ENCODE data around the gene ZNF582.

Gene ZNF582

DNA sequence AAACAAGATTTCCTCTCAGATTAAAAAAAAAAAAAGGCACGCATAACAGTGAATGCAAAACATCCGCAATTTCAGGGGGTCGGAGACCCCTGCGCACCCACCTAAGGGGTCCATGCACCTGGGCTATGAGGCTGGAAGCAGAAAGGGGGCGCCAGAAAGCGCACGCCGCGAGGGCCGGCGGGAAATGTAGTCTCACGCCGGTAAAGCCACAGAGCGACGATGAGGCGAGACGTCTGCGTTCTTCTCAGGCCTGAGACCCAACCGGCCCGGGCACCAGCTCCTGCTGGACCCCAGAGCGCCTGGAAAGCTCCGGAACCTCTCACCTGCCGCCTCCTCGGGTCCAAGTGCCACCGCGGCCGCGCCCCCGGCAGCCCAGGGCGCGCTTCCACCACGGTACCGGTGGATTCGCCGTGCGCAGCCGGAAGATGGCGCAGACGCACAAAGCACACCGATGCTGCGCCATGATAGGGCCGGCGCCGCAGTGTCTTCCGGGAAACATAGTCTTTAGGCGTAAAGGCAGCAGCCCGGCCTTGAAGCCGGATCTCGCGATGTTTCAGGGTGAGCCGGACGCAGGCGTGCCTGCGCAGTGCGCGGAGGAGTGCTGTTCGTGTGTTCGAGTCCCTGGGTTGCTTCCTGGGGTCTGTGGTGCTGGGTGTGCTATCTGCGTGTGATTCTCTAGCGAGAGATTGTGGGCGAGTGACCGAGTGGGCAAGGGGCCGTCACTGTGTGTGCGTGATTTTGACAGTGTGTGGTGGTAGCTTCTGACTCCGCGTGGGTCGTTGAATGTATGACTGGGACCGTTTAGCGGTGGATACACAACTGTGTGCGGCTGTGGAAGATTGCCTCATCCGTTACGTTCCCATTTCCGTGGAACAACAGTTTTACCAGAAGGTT is at the start of gene ZNF582:
TSS of gene ZNF582 (minus strand) at position 416 of the 894 bp plus-strand sequence. CDS start 1,782 bp downstream, outside the sequence.
- peak; percentile 96 for DNase-seq

DNA sequence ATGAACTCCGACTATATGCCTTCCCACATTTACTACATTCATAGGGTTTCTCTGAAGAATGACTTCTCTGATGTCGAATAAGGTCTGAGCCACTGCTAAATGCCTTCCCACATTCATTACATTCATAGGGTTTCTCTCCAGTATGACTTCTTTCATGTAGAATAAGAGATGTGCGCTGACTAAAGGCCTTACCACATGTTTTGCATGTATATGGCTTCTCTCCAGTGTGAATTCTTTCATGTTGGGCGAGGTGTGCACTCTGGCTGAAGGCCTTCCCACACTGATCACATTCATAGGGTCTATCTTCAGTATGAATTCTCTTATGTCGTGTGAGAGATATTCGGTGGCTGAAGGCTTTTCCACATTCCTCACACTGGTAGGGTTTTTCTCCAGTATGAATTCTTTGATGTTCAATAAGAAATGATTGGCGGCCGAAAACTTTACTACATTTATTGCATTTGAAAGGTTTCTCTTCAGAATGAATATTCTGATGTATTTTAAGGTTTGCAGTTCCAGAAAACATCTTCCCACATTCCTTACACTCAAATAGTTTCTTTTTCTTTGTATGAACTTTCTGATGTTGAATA is 48.0 kb upstream of the ZNF582 start:
- DNase-seq, result no peak

DNA sequence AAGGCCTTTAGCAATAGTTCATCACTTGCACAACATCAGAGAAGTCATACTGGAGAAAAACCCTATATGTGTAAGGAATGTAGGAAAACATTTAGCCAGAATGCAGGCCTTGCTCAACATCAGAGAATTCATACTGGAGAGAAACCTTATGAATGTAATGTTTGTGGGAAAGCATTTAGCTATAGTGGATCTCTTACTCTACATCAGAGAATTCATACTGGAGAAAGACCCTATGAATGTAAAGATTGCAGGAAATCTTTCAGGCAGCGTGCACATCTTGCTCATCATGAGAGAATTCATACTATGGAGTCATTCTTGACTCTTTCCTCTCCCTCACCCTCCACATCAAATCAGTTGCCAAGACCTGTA is 30.6 kb upstream of the ZNF582 start:
- DNase-seq, result no peak

DNA sequence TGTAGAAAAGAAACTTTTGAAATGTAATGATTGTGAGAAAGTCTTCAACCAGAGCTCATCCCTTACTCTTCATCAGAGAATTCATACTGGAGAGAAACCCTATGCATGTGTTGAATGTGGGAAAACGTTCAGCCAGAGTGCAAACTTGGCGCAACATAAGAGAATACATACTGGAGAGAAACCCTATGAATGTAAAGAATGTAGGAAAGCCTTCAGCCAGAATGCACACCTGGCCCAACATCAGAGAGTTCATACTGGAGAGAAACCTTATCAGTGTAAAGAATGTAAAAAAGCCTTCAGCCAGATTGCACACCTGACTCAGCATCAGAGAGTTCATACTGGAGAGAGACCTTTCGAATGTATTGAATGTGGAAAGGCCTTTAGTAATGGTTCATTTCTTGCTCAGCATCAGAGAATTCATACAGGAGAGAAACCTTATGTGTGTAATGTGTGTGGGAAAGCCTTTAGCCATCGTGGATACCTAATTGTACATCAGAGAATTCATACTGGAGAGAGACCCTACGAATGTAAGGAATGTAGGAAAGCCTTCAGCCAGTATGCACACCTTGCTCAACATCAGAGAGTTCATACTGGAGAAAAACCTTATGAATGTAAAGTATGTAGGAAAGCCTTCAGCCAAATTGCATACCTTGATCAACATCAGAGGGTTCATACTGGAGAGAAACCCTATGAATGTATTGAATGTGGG is 30.1 kb upstream of the ZNF582 start:
- no peak for DNase-seq

DNA sequence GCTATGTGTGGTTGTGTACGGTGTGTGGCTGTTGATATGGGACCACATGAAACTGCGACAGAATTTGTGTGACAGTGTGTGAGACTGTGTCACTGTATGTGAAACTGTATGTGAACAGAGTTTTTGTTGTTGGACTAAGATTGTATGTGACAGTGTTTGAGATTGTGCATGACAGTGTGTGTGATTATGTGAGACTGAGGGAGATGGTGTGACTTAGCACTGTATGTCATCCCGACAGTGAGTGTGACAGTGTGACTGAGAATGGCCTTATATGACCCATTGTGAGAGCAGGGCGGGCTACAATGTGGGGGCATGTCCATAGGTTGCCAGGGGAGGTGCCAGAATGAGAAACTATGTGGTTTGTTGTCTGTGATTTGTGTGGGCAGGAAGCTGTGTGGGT is 11.7 kb upstream of the ZNF582 start:
- no peak for DNase-seq

DNA sequence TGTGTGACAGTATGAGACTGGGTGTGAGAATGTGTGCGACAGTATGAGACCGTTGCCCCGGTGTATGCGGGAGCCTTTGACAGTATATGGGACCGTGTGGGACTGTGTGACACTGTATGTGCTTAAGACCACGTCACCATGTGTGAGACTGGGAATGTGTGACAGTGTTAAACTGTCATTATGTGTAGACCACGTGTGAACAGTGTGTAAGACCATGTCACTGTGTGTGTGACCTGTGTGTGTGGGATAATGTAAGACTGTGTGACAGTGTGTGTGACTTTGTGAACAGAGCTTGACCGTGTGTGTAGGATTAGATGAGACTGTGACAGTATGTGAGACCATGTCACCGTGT is 11.3 kb upstream of the ZNF582 start:
- no peak for DNase-seq

DNA sequence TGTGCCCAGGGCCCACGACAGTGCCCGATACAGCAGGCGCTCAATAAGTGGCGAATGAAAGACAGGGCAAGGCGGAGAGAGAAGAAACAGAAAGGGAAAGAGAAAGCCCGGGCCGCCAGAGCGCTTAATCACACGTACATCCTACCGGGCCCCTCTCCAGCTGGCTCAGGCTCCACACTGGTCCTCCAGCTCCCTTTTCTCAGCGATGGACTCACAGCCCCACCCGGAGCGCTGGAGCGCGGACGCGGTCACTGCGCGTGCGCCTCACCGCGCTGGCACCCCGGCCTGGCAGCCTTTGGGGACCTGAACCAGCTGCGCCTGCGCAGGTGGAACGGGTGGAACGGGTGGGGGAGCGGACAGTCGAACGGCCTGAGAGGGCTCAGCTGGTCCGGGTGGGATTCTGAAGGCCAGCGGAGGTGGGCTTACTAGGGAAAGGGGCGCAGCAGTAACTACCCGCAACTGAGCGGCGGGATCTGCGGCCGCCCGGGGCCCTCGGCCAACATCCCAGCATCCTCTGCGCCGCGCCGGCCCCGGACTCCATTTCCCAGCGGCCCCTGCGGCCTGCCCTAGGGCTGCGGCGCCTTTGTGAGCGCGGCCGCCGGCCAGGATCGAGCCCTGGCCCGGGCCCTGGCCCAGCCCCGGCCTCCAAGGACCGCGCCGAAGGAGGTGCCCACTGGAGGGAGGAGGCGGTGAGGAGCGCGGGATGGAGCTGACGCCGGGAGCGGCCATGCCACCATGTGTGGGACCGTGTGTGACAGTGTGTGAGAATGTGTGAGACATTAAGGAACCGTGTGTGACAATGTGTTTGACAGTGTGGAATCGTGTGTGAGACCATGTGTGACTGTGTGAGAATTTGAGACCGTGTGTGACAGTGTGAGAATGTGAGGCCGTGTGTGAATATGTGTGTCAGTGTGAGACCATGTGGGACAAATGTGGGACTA is 10.7 kb upstream of the ZNF582 start, which contains the start of gene ZNF583:
TSS of gene ZNF583 (plus strand) at position 569 of the 941 bp plus-strand sequence. CDS start 2,783 bp downstream, outside the sequence.
- DNase-seq, result peak; percentile 98

DNA sequence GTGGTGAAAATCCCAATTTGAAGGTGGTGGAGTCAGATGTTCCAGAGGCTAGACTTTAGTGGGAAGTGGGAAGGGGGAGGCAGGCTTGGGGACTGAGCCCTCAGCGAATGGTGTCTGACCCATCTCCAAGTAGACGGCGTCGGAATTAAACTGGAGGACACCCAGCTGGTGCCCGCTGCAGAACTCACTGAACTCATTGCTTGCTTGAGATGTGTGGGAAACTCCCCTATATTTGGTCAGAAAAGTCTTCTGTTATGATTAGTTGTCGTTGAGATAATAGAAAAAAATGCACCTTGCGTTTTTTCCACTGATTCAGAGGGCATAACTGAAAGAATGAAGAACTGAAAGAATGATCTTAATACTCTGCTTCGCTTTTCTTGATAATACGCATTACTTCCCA is 9.9 kb upstream of the ZNF582 start:
- no peak for DNase-seq

DNA sequence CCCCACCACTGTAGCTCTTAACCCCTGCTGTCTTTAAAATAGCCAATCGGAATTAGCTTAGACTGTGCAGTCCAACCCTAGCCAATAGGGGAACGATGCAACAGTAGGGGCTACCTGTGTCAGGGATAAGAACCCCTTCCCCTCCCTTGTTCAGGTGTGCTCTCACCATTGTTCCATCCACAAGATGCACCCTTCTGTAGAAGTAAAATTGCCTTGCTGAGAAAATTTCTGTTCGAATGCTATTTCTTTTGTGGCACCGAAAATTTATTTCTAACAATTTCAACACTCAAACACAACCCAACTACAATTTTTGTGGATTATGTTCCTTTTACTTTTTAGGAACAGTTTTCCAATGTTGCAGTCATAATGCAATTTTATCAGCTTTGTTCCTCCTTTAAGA is 7.2 kb upstream of the ZNF582 start:
- DNase-seq, result no peak

DNA sequence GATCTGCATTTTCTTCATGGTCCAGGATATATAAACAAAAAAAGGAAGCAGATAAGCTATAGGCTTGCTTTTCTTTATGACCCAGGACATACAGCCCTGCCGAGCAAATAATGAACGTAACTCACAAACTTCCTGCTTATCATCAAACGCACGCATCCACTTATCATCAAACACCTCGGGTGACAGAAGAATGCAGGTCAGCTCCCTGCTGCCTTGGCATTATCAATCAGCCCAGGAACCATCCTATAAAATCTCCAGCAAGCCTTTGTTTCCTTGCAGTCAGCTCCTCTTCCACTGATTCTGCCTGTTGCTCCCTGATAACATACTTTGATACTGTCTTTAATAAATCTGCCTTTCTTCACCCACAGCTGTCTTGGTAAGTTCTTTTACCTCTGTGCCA is 5.5 kb upstream of the ZNF582 start:
- no peak for DNase-seq

DNA sequence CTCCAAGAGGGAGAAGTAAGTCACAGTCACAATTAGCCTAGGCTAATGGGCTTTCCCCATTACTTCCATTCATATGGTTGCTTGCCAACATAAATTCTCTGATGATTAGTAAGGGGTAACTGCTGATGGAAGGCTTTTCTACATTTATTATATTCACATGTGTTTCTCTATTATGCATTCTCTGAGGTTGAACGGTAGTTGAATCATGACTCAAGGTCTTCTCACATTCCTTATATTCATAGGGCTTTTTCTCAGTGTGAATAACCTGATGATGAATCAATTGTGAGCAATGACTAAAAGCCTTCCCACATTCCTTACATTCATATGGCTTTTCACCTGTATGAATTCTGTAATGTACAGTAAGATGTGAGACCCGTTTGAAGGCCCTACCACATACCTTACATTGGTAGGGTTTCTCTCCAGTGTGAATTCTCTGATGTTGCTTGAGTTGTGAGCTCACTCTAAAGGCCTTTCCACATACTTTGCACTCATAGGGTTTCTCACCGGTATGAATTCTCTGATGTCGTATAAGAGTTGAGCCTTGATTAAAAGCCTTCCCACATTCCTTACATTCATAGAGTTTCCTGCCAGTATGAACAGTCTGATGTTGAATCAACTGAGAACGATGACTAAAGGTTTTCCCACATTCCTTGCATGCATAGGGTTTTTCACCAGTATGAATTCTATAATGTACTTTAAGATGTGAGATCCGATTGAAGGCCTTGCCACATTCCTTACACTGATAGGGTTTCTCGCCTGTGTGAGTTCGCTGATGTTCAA is 9.3 kb downstream of the ZNF582 start:
- DNase-seq, result no peak

DNA sequence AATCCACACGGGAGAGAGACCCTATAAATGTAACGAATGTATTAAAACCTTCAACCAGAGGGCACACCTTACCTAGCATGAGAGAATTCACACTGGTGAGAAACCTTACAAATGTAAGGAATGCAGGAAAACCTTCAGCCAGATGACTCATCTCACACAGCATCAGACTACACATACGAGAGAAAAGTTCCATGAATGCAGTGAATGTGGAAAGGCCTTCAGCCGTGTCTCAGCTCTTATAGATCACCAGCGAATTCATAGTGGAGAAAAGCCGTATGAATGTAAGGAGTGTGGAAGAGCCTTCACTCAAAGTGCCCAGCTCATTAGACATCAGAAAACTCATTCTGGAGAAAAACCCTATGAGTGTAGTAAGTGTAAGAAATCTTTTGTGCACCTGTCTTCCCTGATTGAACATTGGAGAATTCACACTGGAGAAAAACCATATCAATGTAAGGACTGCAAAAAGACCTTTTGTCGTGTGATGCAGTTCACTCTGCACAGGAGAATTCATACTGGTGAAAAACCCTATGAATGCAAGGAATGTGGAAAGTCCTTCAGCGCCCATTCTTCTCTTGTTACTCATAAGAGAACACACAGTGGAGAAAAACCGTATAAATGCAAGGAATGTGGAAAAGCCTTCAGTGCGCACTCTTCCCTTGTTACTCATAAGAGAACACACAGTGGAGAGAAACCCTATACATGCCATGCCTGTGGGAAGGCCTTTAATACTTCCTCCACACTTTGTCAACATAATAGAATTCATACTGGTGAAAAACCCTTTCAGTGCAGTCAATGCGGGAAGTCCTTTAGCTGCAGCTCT is 16.0 kb downstream of the ZNF582 start:
- DNase-seq, result no peak

DNA sequence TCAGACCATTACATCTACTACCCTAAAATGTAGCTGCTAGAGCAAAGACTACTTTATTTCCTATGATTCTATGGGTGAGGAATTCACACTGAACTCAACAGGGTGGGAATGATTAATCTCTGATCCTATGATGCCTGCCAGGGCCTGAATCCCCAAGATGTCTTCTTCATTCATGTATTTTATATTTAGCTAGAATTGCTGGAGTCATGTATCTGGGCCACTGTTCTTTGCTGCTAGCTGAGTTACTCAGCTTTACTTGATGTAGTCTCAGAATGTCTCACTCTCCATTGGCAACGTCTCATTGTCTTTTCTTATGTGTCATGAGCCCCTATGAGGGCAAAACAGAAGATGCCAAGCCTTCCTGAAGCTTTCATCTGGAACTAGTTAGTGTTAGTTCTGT is 21.1 kb downstream of the ZNF582 start:
- no peak for DNase-seq

DNA sequence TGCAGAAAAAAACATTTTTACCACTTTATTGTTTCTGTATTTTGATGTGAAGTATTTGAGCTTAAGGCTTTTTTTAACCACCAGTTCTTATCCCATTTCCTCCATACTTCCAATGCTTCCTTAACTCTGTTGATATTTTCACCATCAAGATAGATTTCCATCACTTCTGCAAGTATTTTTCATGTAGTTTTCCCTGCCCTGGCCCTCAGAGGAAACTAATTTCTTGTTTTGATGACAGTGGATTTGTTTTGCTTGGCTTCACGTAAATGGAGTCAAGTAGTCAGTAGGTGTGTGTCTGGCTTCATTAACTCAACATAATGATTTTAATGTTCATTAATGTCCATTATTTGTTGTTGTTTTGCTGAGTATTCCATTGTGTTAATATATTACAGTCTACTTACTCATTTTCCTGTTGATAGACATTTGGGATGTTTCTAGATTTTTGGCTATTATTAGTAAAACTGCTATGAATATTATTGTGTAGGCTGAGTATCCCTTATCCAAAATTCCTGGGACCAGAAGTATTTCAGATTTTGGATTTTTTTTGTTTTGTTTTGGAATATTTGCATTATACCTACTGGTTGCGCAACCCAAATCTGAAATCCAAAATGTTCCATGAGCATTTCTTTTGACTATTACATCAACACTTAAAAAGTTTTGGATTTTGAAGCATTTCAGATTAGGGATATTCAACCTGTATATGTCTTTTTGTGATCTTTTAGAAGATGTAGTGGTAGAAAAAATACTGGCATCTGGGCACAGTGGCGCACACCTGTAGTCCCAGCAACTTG is 23.3 kb downstream of the ZNF582 start:
- DNase-seq, result no peak

DNA sequence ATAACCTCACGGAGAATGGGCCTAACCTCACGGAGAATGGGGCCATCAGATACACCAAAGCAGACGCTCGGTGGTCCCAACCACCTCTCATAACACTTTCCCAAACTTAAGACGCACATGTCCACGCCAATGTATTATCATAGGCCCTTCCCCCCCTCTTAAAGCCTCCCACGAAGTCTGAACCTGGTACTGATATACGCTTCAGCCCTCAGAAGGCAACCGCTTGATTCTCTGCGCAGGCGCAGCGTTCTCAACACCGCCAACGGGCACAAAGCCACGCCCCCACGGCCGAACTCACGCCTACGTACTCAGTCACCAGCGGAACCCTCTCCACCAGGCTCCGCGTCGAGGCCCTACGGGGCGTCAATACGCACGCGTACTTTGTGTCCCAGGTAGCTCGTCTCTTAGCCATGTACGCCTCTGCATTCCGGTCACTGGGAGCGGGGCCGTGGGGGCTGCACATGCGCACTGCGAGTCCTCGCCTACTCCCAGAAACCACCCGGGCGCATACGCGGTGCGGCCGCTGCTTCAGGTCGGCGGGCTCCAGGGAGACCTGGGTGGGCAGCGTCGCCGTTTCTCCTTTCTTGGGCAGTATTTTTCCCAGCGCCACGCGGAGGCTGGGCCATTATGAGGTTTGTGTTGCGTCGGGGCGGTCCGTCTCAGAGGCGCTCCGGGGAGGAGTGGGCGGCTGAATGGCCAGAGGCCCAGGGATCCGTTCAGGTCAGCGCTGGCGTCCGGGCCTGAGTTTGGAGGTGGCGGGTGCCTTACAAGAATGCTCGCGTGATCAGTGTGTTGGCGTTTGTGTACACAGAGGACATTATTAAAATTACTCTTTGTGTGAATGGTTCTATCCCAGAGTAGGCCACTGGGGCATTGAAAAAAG is 25.3 kb downstream of the ZNF582 start:
- DNase-seq, result peak; percentile 95

DNA sequence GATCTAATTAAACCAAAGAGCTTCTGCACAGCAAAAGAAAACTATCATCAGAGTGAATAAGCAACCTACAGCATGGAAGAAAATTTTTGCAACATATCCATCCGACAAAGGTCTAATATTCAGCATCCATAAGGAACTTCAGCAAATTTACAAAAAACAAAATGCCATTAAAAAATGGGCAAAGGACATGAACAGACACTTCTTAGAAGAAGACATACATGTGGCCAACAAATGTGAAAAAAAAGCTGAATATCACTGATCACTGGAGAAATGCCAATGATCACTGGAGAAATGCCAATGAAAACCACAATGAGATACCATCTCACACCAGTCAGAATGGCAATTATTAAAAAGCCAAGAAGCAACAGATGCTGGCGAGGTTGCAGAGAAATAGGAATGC is 32.5 kb downstream of the ZNF582 start:
- DNase-seq, result no peak

DNA sequence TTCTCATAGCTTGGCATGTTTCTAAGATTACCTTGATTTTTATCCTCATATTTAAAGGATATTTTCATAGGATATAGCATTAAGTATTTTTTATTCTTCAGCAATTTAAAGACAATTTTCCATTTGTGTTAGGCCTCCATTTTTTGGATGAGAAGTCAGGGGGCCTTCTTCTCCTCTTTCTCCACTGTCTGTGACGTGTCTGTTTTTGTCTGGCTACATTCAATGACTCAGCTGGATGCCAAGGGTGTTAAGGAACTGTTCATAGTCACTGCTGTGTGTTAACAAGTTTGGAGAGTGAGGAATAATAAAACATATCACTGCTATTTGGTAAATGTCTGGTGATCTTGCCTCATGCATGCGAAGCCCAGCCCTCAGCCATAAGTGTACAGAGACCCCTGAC is 36.4 kb downstream of the ZNF582 start:
- no peak for DNase-seq

DNA sequence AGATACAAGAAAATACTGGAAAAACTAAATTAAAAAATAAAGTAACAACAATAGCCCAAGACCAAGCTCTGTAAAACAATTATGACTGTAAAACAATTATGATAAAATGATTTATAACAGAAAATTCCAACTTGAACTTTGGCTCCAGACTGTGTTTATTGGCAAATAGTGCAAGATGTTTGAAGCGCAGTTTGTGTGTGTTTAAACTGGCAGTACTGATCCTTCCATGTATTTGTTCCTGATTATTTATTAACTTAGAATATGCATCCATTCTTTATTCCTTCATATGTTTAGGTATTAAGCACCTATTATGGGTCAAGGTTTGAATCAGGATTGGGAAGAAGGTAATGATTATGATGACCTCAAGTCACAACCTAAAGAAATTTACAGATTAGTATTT is 37.8 kb downstream of the ZNF582 start:
- DNase-seq, result no peak

DNA sequence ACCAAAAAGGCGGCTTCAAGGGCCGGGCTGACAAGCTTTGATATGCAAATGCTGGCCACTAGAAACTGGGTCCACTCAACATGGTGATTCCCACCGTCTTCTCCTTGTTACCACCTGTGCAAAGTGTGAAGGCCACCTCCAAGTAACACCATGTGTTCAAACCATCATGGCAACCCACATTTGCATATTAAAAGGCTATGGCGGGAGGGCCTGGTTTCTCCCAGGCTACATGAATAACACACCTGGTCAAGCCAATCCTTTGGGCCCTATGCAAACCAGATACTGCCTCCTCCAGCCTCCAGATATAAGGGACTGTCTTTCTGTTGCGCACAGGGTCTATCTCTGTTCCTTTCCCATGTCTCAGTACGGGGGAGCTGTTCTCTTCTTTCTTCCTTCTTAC is 42.1 kb downstream of the ZNF582 start:
- DNase-seq, result no peak

Measured in right forelimb (tissue), 1 donor.